H9 (cell line): ENCODE measurements around the gene P3H3. TPM values are rescaled to one million over a fixed set of nuclear protein-coding genes. Genes with fewer than 3 reads are reported as not detected.

Experiments
- DNase-seq: peaks from one replicate; pipeline ENCODE4 v3.0.0-alpha.2; 2017
- H2AFZ ChIP-seq: one replicate; pipeline ENCODE4 v1.6.1; 2013; ENCODE audit warnings: mild to moderate bottlenecking, low read length, control low read depth, moderate library complexity
- H2AK5ac ChIP-seq: 2 replicates; pipeline ENCODE4 v1.6.1; 2013; ENCODE audit warnings: low read length, control low read depth, mixed read lengths; ENCODE audit not compliant: insufficient read length
- H2BK120ac ChIP-seq: one replicate; pipeline ENCODE4 v1.6.1; 2013; ENCODE audit warnings: low read depth, mild to moderate bottlenecking, low read length, control low read depth, inconsistent platforms; ENCODE audit not compliant: poor library complexity, severe bottlenecking
- H2BK12ac ChIP-seq: 2 replicates; pipeline ENCODE4 v1.6.1; 2013; ENCODE audit warnings: low read length, control low read depth, mixed read lengths, low read depth; ENCODE audit not compliant: insufficient read length
- H2BK15ac ChIP-seq: 2 replicates; pipeline ENCODE4 v1.6.1; 2013; ENCODE audit warnings: low read depth, low read length, control low read depth
- H2BK20ac ChIP-seq: one replicate; pipeline ENCODE4 v1.6.1; 2013; ENCODE audit warnings: low read depth, mild to moderate bottlenecking, low read length, control low read depth, inconsistent platforms; ENCODE audit not compliant: poor library complexity, severe bottlenecking
- H2BK5ac ChIP-seq: 2 replicates; pipeline ENCODE4 v1.6.1; 2013; ENCODE audit warnings: low read length, control low read depth, mixed read lengths; ENCODE audit not compliant: insufficient read length
- H3K14ac ChIP-seq: 2 replicates; pipeline ENCODE4 v1.6.1; 2013; ENCODE audit warnings: low read length, control low read depth; ENCODE audit not compliant: insufficient read depth
- H3K18ac ChIP-seq: 2 replicates; pipeline ENCODE4 v1.6.1; 2013; ENCODE audit warnings: low read depth, mild to moderate bottlenecking, mixed read lengths, low read length, control low read depth; ENCODE audit not compliant: insufficient read length
- H3K23ac ChIP-seq: 2 replicates; pipeline ENCODE4 v1.6.1; 2013; ENCODE audit warnings: low read length, control low read depth, mixed read lengths, low read depth; ENCODE audit not compliant: insufficient read length
- H3K23me2 ChIP-seq: 2 replicates; pipeline ENCODE4 v1.6.1; 2013; ENCODE audit warnings: low read depth, mild to moderate bottlenecking, mixed read lengths, low read length, control low read depth; ENCODE audit not compliant: insufficient read length, poor library complexity, severe bottlenecking
- H3K27ac ChIP-seq: 2 replicates; pipeline ENCODE4 v1.5.1; 2013; ENCODE audit warnings: low read length, control low read depth, mixed read lengths, low read depth; ENCODE audit not compliant: insufficient read length
- H3K27me3 ChIP-seq: 2 replicates; pipeline ENCODE4 v1.6.1; 2013; ENCODE audit warnings: low read length, control low read depth, inconsistent platforms; ENCODE audit not compliant: insufficient read depth
- H3K4ac ChIP-seq: 2 replicates; pipeline ENCODE4 v1.6.1; 2013; ENCODE audit warnings: low read depth, mild to moderate bottlenecking, control low read depth, inconsistent platforms, low read length, moderate library complexity
- H3K4me1 ChIP-seq: 2 replicates; pipeline ENCODE4 v1.6.1; 2013; ENCODE audit warnings: low read length, control low read depth, inconsistent platforms; ENCODE audit not compliant: insufficient read depth
- H3K4me2 ChIP-seq: 2 replicates; pipeline ENCODE4 v1.6.1; 2013; ENCODE audit warnings: low read length, control low read depth, mixed read lengths; ENCODE audit not compliant: insufficient read length, insufficient read depth
- H3K56ac ChIP-seq: 2 replicates; pipeline ENCODE4 v1.6.1; 2013; ENCODE audit warnings: low read depth, mild to moderate bottlenecking, mixed read lengths, low read length, control low read depth; ENCODE audit not compliant: insufficient read length
- H3K79me1 ChIP-seq: 2 replicates; pipeline ENCODE4 v1.6.1; 2013; ENCODE audit warnings: low read depth, mild to moderate bottlenecking, moderate library complexity, low read length, control low read depth, inconsistent platforms; ENCODE audit not compliant: insufficient read depth, poor library complexity, severe bottlenecking
- H3K79me2 ChIP-seq: 2 replicates; pipeline ENCODE4 v1.6.1; 2013; ENCODE audit warnings: low read length, control low read depth, inconsistent platforms; ENCODE audit not compliant: insufficient read depth
- H3K9ac ChIP-seq: 2 replicates; pipeline ENCODE4 v1.6.1; 2013; ENCODE audit warnings: low read length, control low read depth, mixed read lengths; ENCODE audit not compliant: insufficient read length; ENCODE audit errors: extremely low read depth
- H3K9me3 ChIP-seq: one replicate; pipeline ENCODE4 v1.6.1; 2013; ENCODE audit warnings: low read depth, low read length, inconsistent platforms; ENCODE audit not compliant: control insufficient read depth
- H3T11ph ChIP-seq: one replicate; pipeline ENCODE4 v1.6.1; 2013; ENCODE audit warnings: mild to moderate bottlenecking, low read length, control low read depth, inconsistent platforms
- H4K20me1 ChIP-seq: one replicate; pipeline ENCODE4 v1.6.1; 2013; ENCODE audit not compliant: control insufficient read depth, insufficient read length, insufficient read depth
- H4K5ac ChIP-seq: 2 replicates; pipeline ENCODE4 v1.6.1; 2013; ENCODE audit warnings: low read depth, mild to moderate bottlenecking, mixed read lengths, low read length, control low read depth; ENCODE audit not compliant: insufficient read length
- H4K8ac ChIP-seq: replicated peaks from 2 replicates; pipeline ENCODE4 v1.6.1; 2013; ENCODE audit warnings: low read length, control low read depth, mixed read lengths, low read depth; ENCODE audit not compliant: insufficient read length
- H4K91ac ChIP-seq: 2 replicates; pipeline ENCODE4 v1.6.1; 2013; ENCODE audit warnings: low read depth, mild to moderate bottlenecking, moderate library complexity, mixed read lengths, low read length, control low read depth; ENCODE audit not compliant: insufficient read length
- H3K27ac Mint-ChIP-seq, 3 experiments: 2 replicates in 2 of 3; 3 replicates in 1 of 3; pipeline ENCODE4 v1.8.0; 2020 to 2021; ENCODE audit warnings: mixed read lengths in 3 of 3, mild to moderate bottlenecking in 1 of 3, moderate library complexity in 1 of 3
- H3K27me3 Mint-ChIP-seq: 2 replicates; pipeline ENCODE4 v1.8.0; 2021; ENCODE audit warnings: low read depth, mild to moderate bottlenecking, moderate library complexity, mixed read lengths
- H3K36me3 Mint-ChIP-seq, 3 experiments: 2 replicates in 2 of 3; 3 replicates in 1 of 3; pipeline ENCODE4 v1.8.0; 2020 to 2021; ENCODE audit warnings: low read depth in 3 of 3, mixed read lengths in 3 of 3; ENCODE audit not compliant: insufficient read depth in 1 of 3
- H3K4me1 Mint-ChIP-seq, 2 experiments: 2 replicates each; pipeline ENCODE4 v1.8.0; 2020; ENCODE audit warnings: mixed read lengths in 2 of 2
- H3K4me3 Mint-ChIP-seq, 2 experiments: 2 replicates in 1 of 2; 3 replicates in 1 of 2; pipeline ENCODE4 v1.8.0; 2020 to 2021; ENCODE audit warnings: mild to moderate bottlenecking in 2 of 2, mixed read lengths in 2 of 2, moderate library complexity in 1 of 2
- H3K9me3 Mint-ChIP-seq, 2 experiments: 2 replicates in 1 of 2; 3 replicates in 1 of 2; pipeline ENCODE4 v1.8.0; 2020; ENCODE audit warnings: mild to moderate bottlenecking in 2 of 2, mixed read lengths in 2 of 2, moderate library complexity in 1 of 2
- CTCF ChIP-seq: fragments of 200-600 bp; sonication (generic); conservative IDR thresholded peaks from 3 replicates; pipeline ENCODE4 v1.8.0; 2021; ENCODE audit warnings: antibody characterized with exemption, mild to moderate bottlenecking
- WGBS: extraction: QIAGEN DNeasy Blood & Tissue Kit; methylation state at CpG from one replicate; pipeline ENCODE4 v1.1.7; 2013; ENCODE audit warnings: missing lambda C conversion rate, low lambda C conversion rate, mixed read lengths; ENCODE audit not compliant: insufficient read length; ENCODE audit errors: extremely low coverage; 5-methylcytosine and 5-hydroxymethylcytosine counted together
- total RNA-seq: library from RNA; stranded (reverse); gene quantifications from 2 replicates; pipeline ENCODE4 v1.2.1, GENCODE V29; 2021

Gene P3H3
- total RNA-seq, 1 experiment from 2014 or later, result 55.0 TPM

GRCh38 chr12:6846316-6846869 lies 18.2 kb downstream of the P3H3 start:
- TF ChIP-seq CTCF, result no peak
- Histone ChIP-seq H3K23ac (no peak overlapping the region), H4K20me1 (no peaks in the 10 kb centered on the region), H3K18ac (no peak overlapping the region), H2BK15ac (no peak overlapping the region), H3K4ac (no peak overlapping the region), H3T11ph (no peak overlapping the region), H2BK12ac (no peak overlapping the region), H4K91ac (no peak overlapping the region), H3K4me2 (no peak overlapping the region), H3K27ac (no peak overlapping the region), H3K79me2 (no peaks in the 10 kb centered on the region), H2BK20ac (no peak overlapping the region), H3K14ac (no peak overlapping the region), H4K5ac (no peak overlapping the region), H3K9ac (no peak overlapping the region), H2BK5ac (no peak overlapping the region), H3K23me2 (peaks cover 9% of the 10 kb centered on the region), H3K79me1 (no peaks in the 10 kb centered on the region), H3K4me1 (no peaks in the 10 kb centered on the region), H3K56ac (no peak overlapping the region), H2BK120ac (no peak overlapping the region), H2AFZ (no peak overlapping the region), H4K8ac (no peak overlapping the region), H3K9me3 (no peaks in the 10 kb centered on the region), H3K27me3 (no peaks in the 10 kb centered on the region), H2AK5ac (no peak overlapping the region)
- H3K27me3 Mint-ChIP-seq, result no peaks in the 10 kb centered on the region
- peaks cover 33 to 87% (median 78%) of the 10 kb centered on the region in 3 experiments for H3K36me3 Mint-ChIP-seq
- H3K9me3 Mint-ChIP-seq, result no peaks in the 10 kb centered on the region
- peak overlapping the region in 1 of 3 experiments; percentile 91; a peak in 2 of 7 replicates for H3K27ac Mint-ChIP-seq
- no peak for DNase-seq
- H3K4me1 Mint-ChIP-seq, result peaks cover 10 to 13% of the 10 kb centered on the region in 2 experiments
- no peak overlapping the region for H3K4me3 Mint-ChIP-seq
- WGBS, result no CpG with 5 or more reads among the region's 7 CpGs
